Osteoblast (primary cell): Measurements from ENCODE around the gene TLN1. TPM values are rescaled to one million over a fixed set of nuclear protein-coding genes. Genes with fewer than 3 reads are reported as not detected.

Experiments used
- DNase-seq: peaks from one replicate; pipeline ENCODE4 v3.0.0; 2011; ENCODE audit warnings: low spot score, mixed read lengths; ENCODE audit not compliant: insufficient read length; ENCODE audit errors: missing footprints
- H2AFZ ChIP-seq: 2 replicates; pipeline ENCODE4 v1.6.0; 2011; ENCODE audit warnings: mild to moderate bottlenecking, low read length
- H3K27ac ChIP-seq: 2 replicates; pipeline ENCODE4 v1.5.1; 2011; ENCODE audit warnings: mild to moderate bottlenecking, low read depth, low read length, moderate library complexity
- H3K27me3 ChIP-seq: 2 replicates; pipeline ENCODE4 v1.6.0; 2012; ENCODE audit warnings: mild to moderate bottlenecking, control low read depth, inconsistent platforms, low read length, moderate library complexity; ENCODE audit not compliant: insufficient read depth
- H3K36me3 ChIP-seq: 2 replicates; pipeline ENCODE4 v1.5.1; 2011; ENCODE audit warnings: mild to moderate bottlenecking, low read length, control low read depth, moderate library complexity; ENCODE audit not compliant: insufficient read depth
- H3K4me1 ChIP-seq: 2 replicates; pipeline ENCODE4 v1.5.1; 2011; ENCODE audit warnings: mild to moderate bottlenecking, low read length, control low read depth, moderate library complexity; ENCODE audit not compliant: insufficient read depth
- H3K4me2 ChIP-seq: 2 replicates; pipeline ENCODE4 v1.6.0; 2011; ENCODE audit warnings: mild to moderate bottlenecking, low read length; ENCODE audit not compliant: insufficient read depth
- H3K4me3 ChIP-seq: fragments of 200-600 bp; sonication (generic); 3 replicates; pipeline ENCODE4 v1.5.1; 2012; ENCODE audit warnings: mild to moderate bottlenecking, low read length, inconsistent platforms; ENCODE audit not compliant: insufficient read depth
- H3K79me2 ChIP-seq: 2 replicates; pipeline ENCODE4 v1.6.0; 2012; ENCODE audit warnings: mild to moderate bottlenecking, low read length, control low read depth, inconsistent platforms; ENCODE audit not compliant: insufficient read depth
- H3K9me3 ChIP-seq: 2 replicates; pipeline ENCODE4 v1.5.1; 2011; ENCODE audit warnings: low read depth, low read length, control low read depth
- H4K20me1 ChIP-seq: 2 replicates; pipeline ENCODE4 v1.6.0; 2012; ENCODE audit warnings: mild to moderate bottlenecking, low read length, control low read depth; ENCODE audit not compliant: insufficient read depth
- CTCF ChIP-seq: IDR thresholded peaks from 2 replicates; pipeline ENCODE4 v1.5.1; 2011; ENCODE audit warnings: mild to moderate bottlenecking, low read depth, low read length, moderate library complexity; ENCODE audit errors: extremely low read depth
- total RNA-seq: library from RNA; depleted of rRNA; stranded (reverse); fragments of >200 nt; gene quantifications from 2 replicates; pipeline ENCODE4 v1.2.3, GENCODE V29; 2012

Gene TLN1
- total RNA-seq, 1 donor, result 376 TPM

GRCh38 chr9:35688558-35689541 lies 43.1 kb downstream of the TLN1 start:
- peaks cover 48% of the 10 kb centered on the region for H3K36me3 ChIP-seq
- no peaks in the 10 kb centered on the region for H3K9me3 ChIP-seq
- H3K4me2 ChIP-seq, result peak overlapping the region; percentile 100
- H2AFZ ChIP-seq, result no peak overlapping the region
- peaks cover 52% of the 10 kb centered on the region for H3K79me2 ChIP-seq
- TF ChIP-seq CTCF, result no peak
- no peaks in the 10 kb centered on the region for H3K27me3 ChIP-seq
- peak overlapping the region; percentile 83 for H3K27ac ChIP-seq
- H3K4me1 ChIP-seq, result peaks cover 48% of the 10 kb centered on the region
- H4K20me1 ChIP-seq, result peaks cover 59% of the 10 kb centered on the region
- peak overlapping the region; percentile 93 for H3K4me3 ChIP-seq
- peak; percentile 94 for DNase-seq

GRCh38 chr9:35687972-35688557 lies 43.9 kb downstream of the TLN1 start:
- H3K27ac ChIP-seq, result peak overlapping the region; percentile 83
- no peak overlapping the region for H2AFZ ChIP-seq
- H3K4me1 ChIP-seq, result peaks cover 53% of the 10 kb centered on the region
- H4K20me1 ChIP-seq, result peaks cover 66% of the 10 kb centered on the region
- peaks cover 52% of the 10 kb centered on the region for H3K79me2 ChIP-seq
- H3K36me3 ChIP-seq, result peaks cover 56% of the 10 kb centered on the region
- peak; percentile 79 for DNase-seq
- H3K9me3 ChIP-seq, result no peaks in the 10 kb centered on the region
- H3K4me3 ChIP-seq, result peak overlapping the region; percentile 93
- TF ChIP-seq CTCF, result no peak
- peak overlapping the region; percentile 100 for H3K4me2 ChIP-seq
- H3K27me3 ChIP-seq, result no peaks in the 10 kb centered on the region

- H3K9me3 ChIP-seq, result no peaks in the 10 kb centered on the region
- no peak overlapping the region for H2AFZ ChIP-seq
- DNase-seq, result peak; percentile 52
- peak overlapping the region; percentile 93 for H3K4me3 ChIP-seq
- H4K20me1 ChIP-seq, result peaks cover 73% of the 10 kb centered on the region
- peaks cover 56% of the 10 kb centered on the region for H3K4me1 ChIP-seq
- H3K79me2 ChIP-seq, result peaks cover 52% of the 10 kb centered on the region
- no peaks in the 10 kb centered on the region for H3K27me3 ChIP-seq
- H3K36me3 ChIP-seq, result peaks cover 63% of the 10 kb centered on the region
- H3K4me2 ChIP-seq, result peak overlapping the region; percentile 100
- TF ChIP-seq CTCF, result no peak
- H3K27ac ChIP-seq, result peak overlapping the region; percentile 83
Observed at GRCh38 chr9:35687306-35687705, 44.7 kb downstream of the TLN1 start.
